ENCODE data around the gene RRP8.

DNA sequence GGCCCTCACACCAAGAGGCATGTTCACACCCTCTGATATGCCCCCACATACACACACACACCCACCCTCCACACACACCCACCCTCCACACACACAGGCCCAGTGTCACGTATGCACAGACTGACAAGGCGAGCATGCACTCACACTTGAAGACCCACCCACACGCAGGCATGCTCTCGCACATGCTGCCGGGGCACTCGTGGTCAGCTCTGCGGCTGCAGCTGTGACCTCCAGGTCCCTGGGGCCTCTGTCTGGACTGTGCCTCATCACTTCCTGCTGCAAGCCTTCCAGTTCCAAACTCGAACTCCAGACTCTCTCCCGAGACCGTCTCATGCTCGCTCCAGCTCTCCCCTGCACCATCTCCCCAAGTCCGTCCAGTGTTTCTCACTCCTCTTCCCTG, 42.7 kb upstream of the RRP8 start:
- TF ChIP-seq, protein P1, sequence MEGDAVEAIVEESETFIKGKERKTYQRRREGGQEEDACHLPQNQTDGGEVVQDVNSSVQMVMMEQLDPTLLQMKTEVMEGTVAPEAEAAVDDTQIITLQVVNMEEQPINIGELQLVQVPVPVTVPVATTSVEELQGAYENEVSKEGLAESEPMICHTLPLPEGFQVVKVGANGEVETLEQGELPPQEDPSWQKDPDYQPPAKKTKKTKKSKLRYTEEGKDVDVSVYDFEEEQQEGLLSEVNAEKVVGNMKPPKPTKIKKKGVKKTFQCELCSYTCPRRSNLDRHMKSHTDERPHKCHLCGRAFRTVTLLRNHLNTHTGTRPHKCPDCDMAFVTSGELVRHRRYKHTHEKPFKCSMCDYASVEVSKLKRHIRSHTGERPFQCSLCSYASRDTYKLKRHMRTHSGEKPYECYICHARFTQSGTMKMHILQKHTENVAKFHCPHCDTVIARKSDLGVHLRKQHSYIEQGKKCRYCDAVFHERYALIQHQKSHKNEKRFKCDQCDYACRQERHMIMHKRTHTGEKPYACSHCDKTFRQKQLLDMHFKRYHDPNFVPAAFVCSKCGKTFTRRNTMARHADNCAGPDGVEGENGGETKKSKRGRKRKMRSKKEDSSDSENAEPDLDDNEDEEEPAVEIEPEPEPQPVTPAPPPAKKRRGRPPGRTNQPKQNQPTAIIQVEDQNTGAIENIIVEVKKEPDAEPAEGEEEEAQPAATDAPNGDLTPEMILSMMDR (IDR thresholded peaks at IDR 0.05), result no peak
- TF ChIP-seq POLR2A (IDR thresholded peaks at IDR 0.05), result no peak

All from lower leg skin (tissue), 3 donors.